Activated naive CD8-positive, alpha-beta T cell treated with anti-CD3 and anti-CD28 coated beads, Interleukin-2, amount 50 U/mL, for 24 hours (primary cell): ENCODE results near the gene HHATL.

ENCODE experiments used
- ATAC-seq: fragments of 150-1000 bp; cut with Tn5 transposase; one replicate; pipeline ENCODE4 v1.10.0; 2021
- DNase-seq: peaks from one replicate; pipeline ENCODE4 v3.0.0; 2021
- H3K27ac Mint-ChIP-seq: one replicate; pipeline ENCODE4 v1.8.0; 2021; ENCODE audit warnings: mild to moderate bottlenecking, mixed read lengths
- H3K27me3 Mint-ChIP-seq: one replicate; pipeline ENCODE4 v1.8.0; 2021; ENCODE audit warnings: mixed read lengths
- H3K36me3 Mint-ChIP-seq: one replicate; pipeline ENCODE4 v1.8.0; 2021; ENCODE audit warnings: low read depth, mixed read lengths
- H3K4me1 Mint-ChIP-seq: one replicate; pipeline ENCODE4 v1.8.0; 2021; ENCODE audit warnings: mixed read lengths
- H3K4me3 Mint-ChIP-seq: one replicate; pipeline ENCODE4 v1.8.0; 2021; ENCODE audit warnings: mild to moderate bottlenecking, moderate library complexity, mixed read lengths
- H3K9me3 Mint-ChIP-seq: one replicate; pipeline ENCODE4 v1.8.0; 2021; ENCODE audit warnings: mixed read lengths

HHATL gene

GRCh38 chr3:42700366-42701288, 2.0 kb downstream of the HHATL start:
- H3K4me3 Mint-ChIP-seq: no peak overlapping the region
- ATAC-seq (no peak), DNase-seq (no peak)
- no peaks in the 10 kb centered on the region for H3K36me3 Mint-ChIP-seq
- H3K4me1 Mint-ChIP-seq: peaks cover 2% of the 10 kb centered on the region
- H3K9me3 Mint-ChIP-seq: no peaks in the 10 kb centered on the region
- H3K27me3 Mint-ChIP-seq: peaks cover 3% of the 10 kb centered on the region
- H3K27ac Mint-ChIP-seq: no peak overlapping the region

- ATAC-seq: no peak
- Mint-ChIP-seq H3K27ac (no peak overlapping the region), H3K27me3 (no peaks in the 10 kb centered on the region), H3K4me3 (no peak overlapping the region), H3K4me1 (peaks cover 2% of the 10 kb centered on the region), H3K9me3 (no peaks in the 10 kb centered on the region), H3K36me3 (no peaks in the 10 kb centered on the region)
- no peak for DNase-seq
These were observed 3.1 kb downstream of the HHATL start for GRCh38 chr3:42699511-42699971.

GRCh38 chr3:42698911-42699230, 3.7 kb downstream of the HHATL start:
- no peak for ATAC-seq
- peaks cover 2% of the 10 kb centered on the region for H3K4me1 Mint-ChIP-seq
- H3K4me3 Mint-ChIP-seq: no peak overlapping the region
- H3K36me3 Mint-ChIP-seq: no peaks in the 10 kb centered on the region
- H3K9me3 Mint-ChIP-seq: no peaks in the 10 kb centered on the region
- peak; percentile 11 for DNase-seq
- H3K27me3 Mint-ChIP-seq: no peaks in the 10 kb centered on the region
- no peak overlapping the region for H3K27ac Mint-ChIP-seq

GRCh38 chr3:42698216-42698910, 4.2 kb downstream of the HHATL start:
- no peak for DNase-seq
- Mint-ChIP-seq H3K36me3 (no peaks in the 10 kb centered on the region), H3K9me3 (no peaks in the 10 kb centered on the region), H3K27me3 (no peaks in the 10 kb centered on the region), H3K27ac (no peak overlapping the region), H3K4me1 (peaks cover 2% of the 10 kb centered on the region), H3K4me3 (no peak overlapping the region)
- no peak for ATAC-seq

GRCh38 chr3:42697289-42698051, 5.1 kb downstream of the HHATL start:
- H3K9me3 Mint-ChIP-seq: no peaks in the 10 kb centered on the region
- H3K4me1 Mint-ChIP-seq: peaks cover 2% of the 10 kb centered on the region
- H3K27me3 Mint-ChIP-seq: no peaks in the 10 kb centered on the region
- no peak overlapping the region for H3K4me3 Mint-ChIP-seq
- ATAC-seq: no peak
- H3K36me3 Mint-ChIP-seq: no peaks in the 10 kb centered on the region
- no peak overlapping the region for H3K27ac Mint-ChIP-seq
- no peak for DNase-seq

GRCh38 chr3:42696356-42697288, 6.0 kb downstream of the HHATL start:
- Mint-ChIP-seq H3K9me3 (no peaks in the 10 kb centered on the region), H3K4me3 (no peak overlapping the region), H3K27me3 (no peaks in the 10 kb centered on the region), H3K36me3 (no peaks in the 10 kb centered on the region), H3K27ac (no peak overlapping the region), H3K4me1 (peaks cover 2% of the 10 kb centered on the region)
- DNase-seq: no peak
- ATAC-seq: no peak

- H3K27ac Mint-ChIP-seq: no peak overlapping the region
- H3K27me3 Mint-ChIP-seq: peaks cover 2% of the 10 kb centered on the region
- H3K4me1 Mint-ChIP-seq: peaks cover 2% of the 10 kb centered on the region
- ATAC-seq (no peak), DNase-seq (no peak)
- no peaks in the 10 kb centered on the region for H3K9me3 Mint-ChIP-seq
- H3K36me3 Mint-ChIP-seq: no peaks in the 10 kb centered on the region
- H3K4me3 Mint-ChIP-seq: no peak overlapping the region
These were observed 8.2 kb downstream of the HHATL start for GRCh38 chr3:42694366-42694765.

GRCh38 chr3:42693530-42693930, 9.1 kb downstream of the HHATL start:
- DNase-seq (no peak), ATAC-seq (no peak)
- Mint-ChIP-seq H3K27me3 (peaks cover 2% of the 10 kb centered on the region), H3K36me3 (no peaks in the 10 kb centered on the region), H3K27ac (no peak overlapping the region), H3K9me3 (no peaks in the 10 kb centered on the region), H3K4me1 (no peaks in the 10 kb centered on the region), H3K4me3 (no peak overlapping the region)

- H3K4me3 Mint-ChIP-seq: no peak overlapping the region
- no peak for DNase-seq
- H3K4me1 Mint-ChIP-seq: no peaks in the 10 kb centered on the region
- no peak for ATAC-seq
- H3K36me3 Mint-ChIP-seq: no peaks in the 10 kb centered on the region
- H3K27me3 Mint-ChIP-seq: peaks cover 2% of the 10 kb centered on the region
- no peaks in the 10 kb centered on the region for H3K9me3 Mint-ChIP-seq
- H3K27ac Mint-ChIP-seq: no peak overlapping the region
These were observed 9.7 kb downstream of the HHATL start for GRCh38 chr3:42692667-42693529.

GRCh38 chr3:42691816-42692666, 10.6 kb downstream of the HHATL start:
- ATAC-seq (no peak), DNase-seq (no peak)
- Mint-ChIP-seq H3K9me3 (no peaks in the 10 kb centered on the region), H3K27me3 (peaks cover 2% of the 10 kb centered on the region), H3K27ac (no peak overlapping the region), H3K4me1 (no peaks in the 10 kb centered on the region), H3K36me3 (no peaks in the 10 kb centered on the region), H3K4me3 (no peak overlapping the region)

GRCh38 chr3:42690766-42691680, 11.6 kb downstream of the HHATL start:
- Mint-ChIP-seq H3K27me3 (peaks cover 9% of the 10 kb centered on the region), H3K36me3 (no peaks in the 10 kb centered on the region), H3K4me1 (no peaks in the 10 kb centered on the region), H3K27ac (no peak overlapping the region), H3K9me3 (no peaks in the 10 kb centered on the region), H3K4me3 (no peak overlapping the region)
- ATAC-seq (peak; percentile 17), DNase-seq (no peak)

- ATAC-seq (no peak), DNase-seq (no peak)
- Mint-ChIP-seq H3K27me3 (peaks cover 11% of the 10 kb centered on the region), H3K36me3 (no peaks in the 10 kb centered on the region), H3K27ac (no peak overlapping the region), H3K4me1 (no peaks in the 10 kb centered on the region), H3K9me3 (no peaks in the 10 kb centered on the region), H3K4me3 (no peak overlapping the region)
These were observed 12.4 kb downstream of the HHATL start for GRCh38 chr3:42690191-42690590.
